ENCODE measurements around the gene UNC13B.
"Not testable (repeated sequence)": the region's sequence is repeated elsewhere in the genome, so short reads cannot be mapped to it uniquely, and the experiment has no call there.

UNC13B gene

GRCh38 chr9:35395706-35396101, 233.9 kb downstream of the UNC13B start:
- DNase-seq = no peak

GRCh38 chr9:35396560-35397215, 234.9 kb downstream of the UNC13B start:
- no peak for DNase-seq

- DNase-seq = no peak
Measured at GRCh38 chr9:35397216-35397698, 235.4 kb downstream of the UNC13B start.

GRCh38 chr9:35397923-35398322, 236.1 kb downstream of the UNC13B start:
- no peak for DNase-seq

- no peak for DNase-seq
Measured at GRCh38 chr9:35398651-35399335, 237.0 kb downstream of the UNC13B start.

GRCh38 chr9:35404865-35405264, 243.1 kb downstream of the UNC13B start:
- no peak for DNase-seq

- no peak for DNase-seq
Measured at GRCh38 chr9:35406183-35406959, 244.6 kb downstream of the UNC13B start.

- no peak for DNase-seq
Measured at GRCh38 chr9:35407846-35408245, 246.0 kb downstream of the UNC13B start.

GRCh38 chr9:35409434-35409833, 247.6 kb downstream of the UNC13B start:
- DNase-seq = not testable (repeated sequence)

- DNase-seq = no peak
Measured at GRCh38 chr9:35414889-35415288, 253.1 kb downstream of the UNC13B start.

GRCh38 chr9:35415402-35416097, 253.7 kb downstream of the UNC13B start:
- no peak for DNase-seq

- no peak for DNase-seq
Measured at GRCh38 chr9:35416098-35416427, 254.3 kb downstream of the UNC13B start.

- DNase-seq = no peak
Measured at GRCh38 chr9:35422346-35422745, 260.5 kb downstream of the UNC13B start.

- no peak for DNase-seq
Measured at GRCh38 chr9:35422753-35423152, 260.9 kb downstream of the UNC13B start.

GRCh38 chr9:35423499-35423898, 261.7 kb downstream of the UNC13B start:
- no peak for DNase-seq

- no peak for DNase-seq
Measured at GRCh38 chr9:35424356-35425352, 262.8 kb downstream of the UNC13B start.

GRCh38 chr9:35426627-35427026, 264.8 kb downstream of the UNC13B start:
- no peak for DNase-seq

- no peak for DNase-seq
Measured at GRCh38 chr9:35431467-35431866, 269.7 kb downstream of the UNC13B start.

- DNase-seq = no peak
Measured at GRCh38 chr9:35432076-35432475, 270.3 kb downstream of the UNC13B start.

- no peak for DNase-seq
Measured at GRCh38 chr9:35436933-35437332, 275.1 kb downstream of the UNC13B start.

GRCh38 chr9:35446012-35446411, 284.2 kb downstream of the UNC13B start:
- no peak for DNase-seq

GRCh38 chr9:35448496-35448895, 286.7 kb downstream of the UNC13B start:
- DNase-seq = no peak
